HG03354 (cell line): ENCODE data around the gene CMSS1.
A peak's percentile ranks its signal among the peaks of the same experiment; 100 is the strongest.

ENCODE experiments used
- ATAC-seq: cut with Tn5 transposase; IDR thresholded peaks from one replicate; pipeline ENCODE4 v1.9.1; 2021; ENCODE audit warnings: mild to moderate bottlenecking; ENCODE audit not compliant: unreplicated experiment, poor library complexity, severe bottlenecking

CMSS1 gene

GRCh38 chr3:99950921-99951320, 133.3 kb downstream of the CMSS1 start:
- ATAC-seq = no peak

DNA sequence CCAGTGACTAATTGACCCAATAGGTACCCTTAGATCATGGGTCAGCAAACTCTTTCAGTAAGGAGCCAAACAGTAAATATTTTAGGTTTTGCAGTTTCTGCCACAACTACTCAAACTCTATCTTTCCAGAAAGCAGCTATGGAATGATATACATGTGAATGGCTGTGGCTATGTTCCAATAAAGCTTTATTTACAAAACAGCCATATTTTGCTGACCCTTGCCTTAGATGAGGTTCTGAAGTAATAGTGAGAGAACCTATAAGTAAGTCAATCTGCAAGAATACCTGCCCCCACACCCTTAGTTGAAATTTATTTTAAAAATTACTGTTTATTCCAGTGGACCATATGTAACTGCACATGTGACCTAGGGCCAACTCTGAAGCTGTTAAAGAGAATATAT, 134.0 kb downstream of the CMSS1 start:
- no peak for ATAC-seq

DNA sequence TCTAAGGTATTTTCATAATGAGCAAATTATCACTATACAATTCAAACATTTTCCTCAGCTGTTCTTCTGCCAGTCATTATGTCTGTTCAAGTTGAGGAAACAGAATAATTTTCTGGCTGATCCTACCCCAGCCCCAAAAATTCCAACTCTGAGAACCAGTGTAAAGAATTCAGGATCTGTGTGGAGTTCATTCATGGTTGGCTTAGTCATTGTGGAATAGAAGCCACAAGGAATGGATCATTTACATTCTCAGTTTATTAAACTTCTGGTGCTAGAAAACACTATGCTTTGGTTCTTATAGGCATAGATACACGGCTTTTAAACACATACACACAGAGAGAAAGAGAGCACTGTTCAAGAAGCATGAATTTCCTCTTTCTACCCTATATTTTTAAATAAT, 134.6 kb downstream of the CMSS1 start:
- no peak for ATAC-seq

DNA sequence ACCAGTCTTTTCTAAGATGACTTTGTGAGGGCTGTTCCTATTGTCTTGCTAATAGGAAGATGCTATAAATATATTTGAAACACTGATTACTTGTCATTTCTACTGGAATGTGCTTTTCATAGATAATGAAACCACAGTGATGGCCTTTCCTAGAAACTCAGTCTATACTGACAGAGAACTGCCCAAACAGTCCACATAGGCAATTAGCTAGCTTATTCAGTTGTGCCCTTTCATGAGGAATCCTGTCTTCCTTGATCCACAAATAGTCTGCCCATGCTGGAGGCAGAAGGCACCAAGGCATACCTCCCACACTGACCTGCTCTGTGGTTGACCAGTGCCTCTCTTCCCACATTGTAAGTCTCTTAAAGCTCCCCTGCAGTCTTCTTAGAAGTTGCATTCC, 135.9 kb downstream of the CMSS1 start:
- ATAC-seq = no peak

GRCh38 chr3:99954914-99955644, 137.4 kb downstream of the CMSS1 start:
- no peak for ATAC-seq

- ATAC-seq = no peak
Measured at GRCh38 chr3:99955773-99956562, 138.3 kb downstream of the CMSS1 start.

DNA sequence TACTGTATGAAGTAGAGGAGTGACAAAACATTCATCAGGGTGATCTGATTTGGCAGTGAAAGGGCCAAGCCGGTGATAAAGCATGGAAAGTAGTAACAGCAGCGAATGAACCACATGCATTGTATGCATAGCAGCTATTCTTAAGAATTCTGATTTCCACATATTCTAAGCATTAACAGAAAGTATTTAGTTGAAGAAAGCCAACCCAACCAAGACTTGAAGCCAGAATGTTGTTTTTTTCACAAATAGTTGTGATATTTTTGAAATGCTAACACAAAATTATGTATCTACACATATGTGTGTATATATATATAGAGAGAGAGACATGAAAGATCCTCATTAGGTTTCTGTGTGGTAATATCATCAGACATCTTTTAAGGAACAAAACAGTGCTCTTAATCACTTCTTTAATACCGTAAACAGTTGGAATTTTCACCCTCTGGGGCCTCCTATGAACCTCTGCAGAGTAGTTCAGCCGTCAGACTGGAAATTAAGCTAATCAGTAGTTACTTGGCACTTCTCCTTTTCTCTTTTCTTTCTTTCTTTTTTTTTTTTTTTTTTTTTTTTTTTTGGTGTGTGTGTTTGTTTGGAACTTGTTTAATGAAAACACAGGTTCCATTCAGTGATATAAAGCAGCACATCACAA, 139.6 kb downstream of the CMSS1 start:
- no peak for ATAC-seq

DNA sequence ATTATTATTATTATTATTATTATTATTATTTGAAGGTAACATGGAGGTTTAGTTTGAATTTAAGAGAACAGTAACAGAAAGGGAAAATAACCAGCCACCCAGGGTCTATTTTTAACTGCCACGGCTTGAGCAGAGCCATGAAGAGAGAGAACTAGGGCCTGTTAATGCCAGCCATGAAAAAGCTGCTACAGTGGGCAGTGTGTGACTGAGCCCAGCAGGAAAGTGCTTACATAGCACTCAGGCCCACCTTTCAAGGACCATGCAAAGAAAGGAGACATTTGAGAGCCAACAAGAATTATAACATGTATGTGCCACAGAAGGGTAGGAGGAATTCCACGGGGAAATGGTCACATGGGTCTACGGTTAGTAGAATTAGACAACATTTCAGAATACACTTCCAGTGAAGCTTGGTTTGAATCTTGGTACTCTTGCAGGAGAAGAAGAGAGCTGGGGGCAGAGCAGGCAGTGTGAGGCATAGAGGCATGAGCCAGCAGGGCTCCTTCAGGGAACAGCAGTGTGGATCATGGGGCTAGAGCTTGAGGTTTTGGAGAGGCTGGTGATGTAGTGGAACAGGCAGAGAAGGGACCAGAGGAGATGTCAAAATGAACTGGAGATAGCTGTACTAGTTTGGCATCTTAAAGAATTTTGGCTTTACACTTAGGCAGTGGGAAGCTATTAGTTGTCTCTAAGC, 140.7 kb downstream of the CMSS1 start:
- no peak for ATAC-seq

GRCh38 chr3:99960123-99960878, 142.6 kb downstream of the CMSS1 start:
- no peak for ATAC-seq

- no peak for ATAC-seq
Measured at GRCh38 chr3:99960941-99961340, 143.3 kb downstream of the CMSS1 start.

DNA sequence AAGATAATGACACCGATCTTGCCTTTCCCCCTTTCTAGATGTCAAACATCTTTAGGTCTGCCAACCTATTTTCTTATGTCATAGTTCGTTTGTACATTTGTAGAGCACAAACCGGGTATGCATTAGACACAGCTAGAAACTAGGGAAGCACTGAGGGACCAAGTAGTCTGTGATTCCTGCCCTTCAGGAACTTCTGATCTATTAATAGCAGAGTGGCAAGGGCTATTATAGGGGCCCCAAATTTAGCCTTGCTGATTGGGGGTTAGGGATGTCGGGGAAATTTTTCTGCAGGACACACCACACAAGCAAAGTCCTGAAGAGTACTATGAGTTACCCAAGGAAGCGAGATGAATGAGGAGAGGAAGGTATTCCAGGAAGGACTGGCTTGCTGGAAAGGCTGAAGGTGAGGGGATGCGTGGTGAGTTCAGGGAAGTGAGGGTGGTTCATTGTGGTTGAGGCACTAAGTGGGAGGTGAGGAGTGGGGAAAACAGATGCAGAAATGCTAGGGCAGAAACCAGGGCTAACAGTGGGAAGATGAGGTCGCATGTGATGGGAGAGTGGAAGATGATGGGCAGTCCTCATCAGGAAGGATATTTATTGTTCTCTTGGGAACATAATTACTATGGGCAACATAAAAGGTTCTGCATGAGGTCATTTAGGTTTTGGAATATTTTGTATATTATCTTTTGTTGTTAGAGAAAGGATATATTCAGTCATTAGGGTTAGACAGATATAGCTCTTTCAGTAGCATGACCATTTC, 144.3 kb downstream of the CMSS1 start:
- no peak for ATAC-seq

DNA sequence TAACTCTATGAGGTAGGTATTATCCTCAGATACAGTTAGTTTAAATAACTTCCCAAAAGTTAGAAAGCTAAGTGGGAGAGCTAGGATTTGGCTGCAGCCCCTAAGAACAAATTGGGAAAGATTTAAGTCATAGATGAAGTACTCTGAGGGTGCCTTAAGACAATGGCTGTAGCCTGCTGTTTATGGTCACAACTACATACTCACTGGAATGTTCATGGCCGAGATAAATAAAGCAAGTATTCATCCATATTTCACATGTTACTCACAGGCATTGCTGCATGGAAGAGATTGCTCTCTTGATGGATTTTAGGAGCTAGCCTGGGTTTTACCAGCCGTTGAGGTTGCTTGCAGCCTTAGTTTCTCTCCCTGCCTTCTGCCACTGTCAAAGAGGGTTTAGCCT, 145.0 kb downstream of the CMSS1 start:
- ATAC-seq = no peak

GRCh38 chr3:99965077-99965476, 147.4 kb downstream of the CMSS1 start:
- ATAC-seq = no peak

GRCh38 chr3:99965681-99966408, 148.2 kb downstream of the CMSS1 start:
- no peak for ATAC-seq

GRCh38 chr3:99966662-99967416, 149.2 kb downstream of the CMSS1 start:
- no peak for ATAC-seq

- no peak for ATAC-seq
Measured at GRCh38 chr3:99967796-99968195, 150.1 kb downstream of the CMSS1 start.

GRCh38 chr3:99969136-99969535, 151.5 kb downstream of the CMSS1 start:
- no peak for ATAC-seq

GRCh38 chr3:99970198-99970597, 152.5 kb downstream of the CMSS1 start:
- peak; percentile 83 for ATAC-seq
